Keratinocyte (primary cell): Measurements from ENCODE around the gene CASKIN2. TPM values are rescaled to one million over a fixed set of nuclear protein-coding genes. Genes with fewer than 3 reads are reported as not detected.

Source experiments
- DNase-seq: peaks from one replicate; pipeline ENCODE4 v3.0.0-alpha.2; 2011; ENCODE audit warnings: low read depth, missing footprints, low spot score
- FAIRE-seq: peaks from 2 replicates; lab custom pipeline; 2011; peaks lifted over from hg19 to GRCh38; lab: Jason Lieb, UNC
- H2AFZ ChIP-seq: 2 replicates; pipeline ENCODE4 v1.6.0; 2012; ENCODE audit warnings: low read length, control low read depth, inconsistent platforms; ENCODE audit not compliant: control insufficient read depth
- H3K27ac ChIP-seq: 2 replicates; pipeline ENCODE4 v1.5.1; 2011; ENCODE audit warnings: low read length; ENCODE audit not compliant: control insufficient read depth, insufficient read depth
- H3K27me3 ChIP-seq: 3 replicates; pipeline ENCODE4 v1.6.0; 2011; ENCODE audit warnings: low read length; ENCODE audit not compliant: control insufficient read depth, insufficient read depth; ENCODE audit errors: extremely low read depth
- H3K36me3 ChIP-seq, 2 experiments: 2 replicates in 1 of 2; 3 replicates in 1 of 2; pipeline ENCODE4 v1.5.1; 2011; ENCODE audit warnings: low read length in 2 of 2, mild to moderate bottlenecking in 1 of 2; ENCODE audit not compliant: control insufficient read depth in 2 of 2, insufficient read depth in 2 of 2; ENCODE audit errors: extremely low read depth in 1 of 2
- H3K4me1 ChIP-seq: 3 replicates; pipeline ENCODE4 v1.5.1; 2011; ENCODE audit warnings: low read length; ENCODE audit not compliant: control insufficient read depth, insufficient read depth; ENCODE audit errors: extremely low read depth
- H3K4me2 ChIP-seq: 3 replicates; pipeline ENCODE4 v1.6.0; 2011; ENCODE audit warnings: low read depth, low read length; ENCODE audit not compliant: control insufficient read depth, insufficient read depth; ENCODE audit errors: extremely low read depth
- H3K4me3 ChIP-seq, 3 experiments: fragments of 200-600 bp in 1 of 3; sonication (generic) in 1 of 3; 2 replicates in 2 of 3; 3 replicates in 1 of 3; pipeline ENCODE4 v1.5.1; 2011 to 2016; ENCODE audit warnings: low read length in 3 of 3, mild to moderate bottlenecking in 3 of 3, control low read depth in 2 of 3, inconsistent platforms in 1 of 3, low read depth in 1 of 3, mixed read lengths in 1 of 3, mixed run types in 1 of 3, moderate library complexity in 1 of 3; ENCODE audit not compliant: control insufficient read depth in 2 of 3, insufficient read depth in 2 of 3; ENCODE audit errors: extremely low read depth in 1 of 3
- H3K79me2 ChIP-seq: 2 replicates; pipeline ENCODE4 v1.6.0; 2012; ENCODE audit warnings: low read length; ENCODE audit not compliant: control insufficient read depth, insufficient read depth
- H3K9ac ChIP-seq: 3 replicates; pipeline ENCODE4 v1.6.0; 2011; ENCODE audit warnings: low read length; ENCODE audit not compliant: control insufficient read depth, insufficient read depth; ENCODE audit errors: extremely low read depth
- H3K9me1 ChIP-seq: 3 replicates; pipeline ENCODE4 v1.6.0; 2011; ENCODE audit warnings: low read length; ENCODE audit not compliant: control insufficient read depth, insufficient read depth; ENCODE audit errors: extremely low read depth
- H3K9me3 ChIP-seq: 2 replicates; pipeline ENCODE4 v1.5.1; 2012; ENCODE audit warnings: low read depth, low read length; ENCODE audit not compliant: control insufficient read depth
- H4K20me1 ChIP-seq: 3 replicates; pipeline ENCODE4 v1.6.0; 2011; ENCODE audit warnings: low read length; ENCODE audit not compliant: control insufficient read depth, insufficient read depth; ENCODE audit errors: extremely low read depth
- EZH2 ChIP-seq: IDR thresholded peaks from one replicate; pipeline ENCODE4 v1.6.1; 2012; ENCODE audit warnings: inconsistent platforms, mild to moderate bottlenecking, low read length, moderate library complexity
- dilution Hi-C: fragments of 300-500 bp; cut with MboI; formaldehyde crosslinking; loops from one replicate; pipeline ENCODE4 v1.7.0; 2020; ENCODE audit warnings: low sequenced_read_pairs; ENCODE audit not compliant: extremely low pct_ligation_motif_present
- polyA plus RNA-seq, 5 experiments: library from polyadenylated mRNA; depleted of rRNA in 3 of 5; stranded (reverse) in 3 of 5; stranded (forward) in 1 of 5; unstranded in 1 of 5; fragments of >200 nt; gene quantifications; 1 replicate in 1 of 5; 2 replicates in 3 of 5; 3 replicates in 1 of 5; pipeline versions ENCODE4 v1.2.1 to v1.2.3, GENCODE V29; 2011 to 2012; ENCODE audit warnings: missing spikeins in 2 of 5, low read depth in 1 of 5, low replicate concordance in 1 of 5
- TF ChIP-seq, protein P1 (sequence below), 3 experiments: IDR thresholded peaks in 1 of 3; conservative IDR thresholded peaks in 1 of 3; optimal IDR thresholded peaks in 1 of 3; 2 replicates in 2 of 3; 3 replicates in 1 of 3; pipeline versions ENCODE3 to v1.5.1; 2011; ENCODE audit warnings: low read length in 3 of 3, mild to moderate bottlenecking in 3 of 3, moderate library complexity in 2 of 3, control low read depth in 1 of 3, inconsistent platforms in 1 of 3; ENCODE audit not compliant: insufficient read depth in 2 of 3; ENCODE audit errors: extremely low read depth in 1 of 3

Gene CASKIN2
- polyA plus RNA-seq, 1 donor (not counting 4 experiments of a cell fraction or from before 2014, with no cell fraction given) = 3.7 TPM

DNA sequence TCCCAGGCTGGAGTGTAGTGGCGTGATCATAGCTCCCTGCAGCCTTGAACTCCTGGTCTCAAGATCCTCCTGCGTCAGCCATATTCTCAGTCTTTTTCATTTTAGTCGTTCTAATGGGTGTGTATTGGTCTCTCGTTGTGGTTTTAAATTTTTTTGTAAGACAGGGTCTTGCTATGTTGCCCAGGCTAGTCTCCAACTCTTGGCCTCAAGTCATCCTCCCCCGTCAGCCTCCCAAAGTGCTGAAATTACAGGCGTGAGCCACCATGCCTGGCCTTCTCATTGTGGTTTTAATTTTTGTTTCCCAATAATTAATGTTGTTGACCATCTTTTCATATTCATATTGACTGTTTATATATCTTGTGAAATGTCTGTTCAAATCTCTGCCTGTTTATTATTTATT lies 50.3 kb downstream of the CASKIN2 start:
- Histone ChIP-seq H3K27me3 (no peaks in the 10 kb centered on the region), H3K9me1 (no peaks in the 10 kb centered on the region), H3K4me3 (no peak overlapping the region), H3K4me2 (no peak overlapping the region), H3K79me2 (peaks cover 2% of the 10 kb centered on the region), H3K9ac (no peak overlapping the region), H3K36me3 (no peaks in the 10 kb centered on the region), H3K27ac (no peak overlapping the region), H3K9me3 (no peaks in the 10 kb centered on the region), H2AFZ (no peak overlapping the region), H4K20me1 (no peaks in the 10 kb centered on the region), H3K4me1 (no peaks in the 10 kb centered on the region)
- dilution Hi-C loops = no loop called here
- TF ChIP-seq, protein P1, sequence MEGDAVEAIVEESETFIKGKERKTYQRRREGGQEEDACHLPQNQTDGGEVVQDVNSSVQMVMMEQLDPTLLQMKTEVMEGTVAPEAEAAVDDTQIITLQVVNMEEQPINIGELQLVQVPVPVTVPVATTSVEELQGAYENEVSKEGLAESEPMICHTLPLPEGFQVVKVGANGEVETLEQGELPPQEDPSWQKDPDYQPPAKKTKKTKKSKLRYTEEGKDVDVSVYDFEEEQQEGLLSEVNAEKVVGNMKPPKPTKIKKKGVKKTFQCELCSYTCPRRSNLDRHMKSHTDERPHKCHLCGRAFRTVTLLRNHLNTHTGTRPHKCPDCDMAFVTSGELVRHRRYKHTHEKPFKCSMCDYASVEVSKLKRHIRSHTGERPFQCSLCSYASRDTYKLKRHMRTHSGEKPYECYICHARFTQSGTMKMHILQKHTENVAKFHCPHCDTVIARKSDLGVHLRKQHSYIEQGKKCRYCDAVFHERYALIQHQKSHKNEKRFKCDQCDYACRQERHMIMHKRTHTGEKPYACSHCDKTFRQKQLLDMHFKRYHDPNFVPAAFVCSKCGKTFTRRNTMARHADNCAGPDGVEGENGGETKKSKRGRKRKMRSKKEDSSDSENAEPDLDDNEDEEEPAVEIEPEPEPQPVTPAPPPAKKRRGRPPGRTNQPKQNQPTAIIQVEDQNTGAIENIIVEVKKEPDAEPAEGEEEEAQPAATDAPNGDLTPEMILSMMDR (optimal IDR thresholded peaks at IDR 0.05 in 1 of 3, IDR thresholded peaks at IDR 0.05 in 1 of 3, conservative IDR thresholded peaks at IDR 0.05 in 1 of 3; ENCODE audit: extremely low read depth in 1 of 3, insufficient read depth in 2 of 3, low read length in 3 of 3) = no peak
- no peak for TF ChIP-seq EZH2
- DNase-seq (no peak), FAIRE-seq (no peak)

DNA sequence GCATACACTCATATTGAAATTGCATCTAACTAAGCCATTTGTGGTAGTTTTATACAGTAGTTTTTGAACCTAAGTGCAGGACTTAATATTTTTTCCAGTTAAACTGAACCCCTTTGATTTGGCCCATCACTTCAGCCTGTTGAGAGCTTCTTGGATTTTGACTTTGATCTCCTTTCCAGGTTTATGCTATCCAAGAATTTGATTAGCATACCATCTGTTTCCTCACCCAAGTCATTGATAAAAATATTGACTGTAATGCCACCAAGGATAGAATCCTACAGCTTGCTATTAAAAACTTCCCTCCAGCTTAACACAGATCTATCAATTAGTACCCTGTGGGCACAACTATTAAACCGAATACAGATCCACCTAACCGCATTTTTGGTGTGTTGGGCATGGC lies 51.7 kb downstream of the CASKIN2 start:
- Histone ChIP-seq H3K79me2 (peaks cover 2% of the 10 kb centered on the region), H3K36me3 (no peaks in the 10 kb centered on the region), H3K27ac (no peak overlapping the region), H2AFZ (no peak overlapping the region), H3K27me3 (no peaks in the 10 kb centered on the region), H3K9me3 (no peaks in the 10 kb centered on the region), H3K4me3 (no peak overlapping the region), H3K9me1 (no peaks in the 10 kb centered on the region), H3K9ac (no peak overlapping the region), H4K20me1 (no peaks in the 10 kb centered on the region), H3K4me1 (peaks cover 3% of the 10 kb centered on the region), H3K4me2 (no peak overlapping the region)
- DNase-seq (no peak), FAIRE-seq (no peak)
- TF ChIP-seq, protein P1 (optimal IDR thresholded peaks at IDR 0.05 in 1 of 3, IDR thresholded peaks at IDR 0.05 in 1 of 3, conservative IDR thresholded peaks at IDR 0.05 in 1 of 3; ENCODE audit: extremely low read depth in 1 of 3, insufficient read depth in 2 of 3, low read length in 3 of 3) = no peak
- TF ChIP-seq EZH2 = no peak
- dilution Hi-C loops = no loop called here
